Measurements from ENCODE around the gene PAK6.

PAK6 gene

GRCh38 chr15:40254452-40254851 is 15.6 kb downstream of the PAK6 start:
- Histone ChIP-seq H3K4me3 (no peak overlapping the region), H3K9me3 (no peaks in the 10 kb centered on the region), H3K4me1 (peaks cover 8% of the 10 kb centered on the region), H3K27me3 (ENCODE audit: low read depth) (no peaks in the 10 kb centered on the region), H3K36me3 (replicated peaks) (no peaks in the 10 kb centered on the region)
- in situ Hi-C loops (cut with MboI; ENCODE audit: low sequenced_read_pairs): loop anchor here (25.0 kb wide), 1 partner anchor 467 kb away; the partner anchor contains the start of gene FSIP1
- DNase-seq (ENCODE audit: low spot score in 2 of 2): no peak

- in situ Hi-C loops (cut with MboI; ENCODE audit: low sequenced_read_pairs): loop anchor here (25.0 kb wide), 1 partner anchor 468 kb away; the partner anchor contains the start of gene FSIP1
- no peak for DNase-seq (ENCODE audit: low spot score in 2 of 2)
- Histone ChIP-seq H3K9me3 (no peaks in the 10 kb centered on the region), H3K36me3 (replicated peaks) (no peaks in the 10 kb centered on the region), H3K4me1 (peaks cover 8% of the 10 kb centered on the region), H3K27me3 (ENCODE audit: low read depth) (no peaks in the 10 kb centered on the region), H3K4me3 (no peak overlapping the region)
These were observed 16.2 kb downstream of the PAK6 start for GRCh38 chr15:40255033-40255432.

GRCh38 chr15:40256638-40257235 is 17.9 kb downstream of the PAK6 start:
- peaks cover 8% of the 10 kb centered on the region for H3K4me1 ChIP-seq
- H3K9me3 ChIP-seq: no peaks in the 10 kb centered on the region
- no peak overlapping the region for H3K4me3 ChIP-seq
- H3K36me3 ChIP-seq (replicated peaks): no peaks in the 10 kb centered on the region
- no peak for DNase-seq (ENCODE audit: low spot score in 2 of 2)
- in situ Hi-C loops (cut with MboI; ENCODE audit: low sequenced_read_pairs): loop anchor here (25.0 kb wide), 1 partner anchor 469 kb away; the partner anchor contains the start of gene FSIP1
- no peaks in the 10 kb centered on the region for H3K27me3 ChIP-seq (ENCODE audit: low read depth)

- DNase-seq (ENCODE audit: low spot score in 2 of 2): no peak
These were observed 19.0 kb downstream of the PAK6 start for GRCh38 chr15:40257656-40258450.

GRCh38 chr15:40258544-40258943 is 19.7 kb downstream of the PAK6 start:
- Histone ChIP-seq H3K9me3 (no peaks in the 10 kb centered on the region), H3K36me3 (replicated peaks) (no peaks in the 10 kb centered on the region), H3K4me1 (no peaks in the 10 kb centered on the region), H3K27me3 (ENCODE audit: low read depth) (no peaks in the 10 kb centered on the region), H3K4me3 (no peak overlapping the region)
- no peak for DNase-seq (ENCODE audit: low spot score in 2 of 2)
- in situ Hi-C loops (cut with MboI; ENCODE audit: low sequenced_read_pairs): loop anchor here (25.0 kb wide), 1 partner anchor 471 kb away; the partner anchor contains the start of gene FSIP1

More at GRCh38 chr15:40257656-40258450, 19.0 kb downstream of the PAK6 start:
- no peaks in the 10 kb centered on the region for H3K9me3 ChIP-seq
- H3K4me3 ChIP-seq: no peak overlapping the region
- no peaks in the 10 kb centered on the region for H3K27me3 ChIP-seq (ENCODE audit: low read depth)
- peaks cover 5% of the 10 kb centered on the region for H3K4me1 ChIP-seq
- H3K36me3 ChIP-seq (replicated peaks): no peaks in the 10 kb centered on the region
- in situ Hi-C loops (cut with MboI; ENCODE audit: low sequenced_read_pairs): loop anchor here (25.0 kb wide), 1 partner anchor 471 kb away; the partner anchor contains the start of gene FSIP1

- no peak overlapping the region for H3K4me3 ChIP-seq
- no peak for DNase-seq (ENCODE audit: low spot score in 2 of 2)
- no peaks in the 10 kb centered on the region for H3K4me1 ChIP-seq
- no peaks in the 10 kb centered on the region for H3K27me3 ChIP-seq (ENCODE audit: low read depth)
- no peaks in the 10 kb centered on the region for H3K9me3 ChIP-seq
- H3K36me3 ChIP-seq (replicated peaks): no peaks in the 10 kb centered on the region
- in situ Hi-C loops (cut with MboI; ENCODE audit: low sequenced_read_pairs): loop anchor here (25.0 kb wide), 1 partner anchor 472 kb away; the partner anchor contains the start of gene FSIP1
These were observed 20.2 kb downstream of the PAK6 start for GRCh38 chr15:40259021-40259420.

- no peaks in the 10 kb centered on the region for H3K36me3 ChIP-seq (replicated peaks)
- DNase-seq (ENCODE audit: low spot score in 2 of 2): no peak
- in situ Hi-C loops (cut with MboI; ENCODE audit: low sequenced_read_pairs): loop anchor here (25.0 kb wide), 1 partner anchor 476 kb away; the partner anchor contains the start of gene FSIP1
These were observed 24.3 kb downstream of the PAK6 start for GRCh38 chr15:40263024-40263754.

GRCh38 chr15:40264321-40265153 is 25.7 kb downstream of the PAK6 start:
- no peak overlapping the region for H3K4me3 ChIP-seq
- in situ Hi-C loops (cut with MboI; ENCODE audit: low sequenced_read_pairs): loop anchor here (25.0 kb wide), 1 partner anchor 477 kb away; the partner anchor contains the start of gene FSIP1
- H3K4me1 ChIP-seq: no peaks in the 10 kb centered on the region
- H3K27me3 ChIP-seq (ENCODE audit: low read depth): no peaks in the 10 kb centered on the region
- DNase-seq (ENCODE audit: low spot score in 2 of 2): no peak
- no peaks in the 10 kb centered on the region for H3K36me3 ChIP-seq (replicated peaks)
- no peaks in the 10 kb centered on the region for H3K9me3 ChIP-seq

More at GRCh38 chr15:40263024-40263754, 24.3 kb downstream of the PAK6 start:
- Histone ChIP-seq H3K4me3 (no peak overlapping the region), H3K9me3 (no peaks in the 10 kb centered on the region), H3K4me1 (no peaks in the 10 kb centered on the region), H3K27me3 (ENCODE audit: low read depth) (no peaks in the 10 kb centered on the region)

- Histone ChIP-seq H3K4me1 (no peaks in the 10 kb centered on the region), H3K36me3 (replicated peaks) (no peaks in the 10 kb centered on the region), H3K27me3 (ENCODE audit: low read depth) (no peaks in the 10 kb centered on the region), H3K4me3 (no peak overlapping the region), H3K9me3 (no peaks in the 10 kb centered on the region)
- in situ Hi-C loops (cut with MboI; ENCODE audit: low sequenced_read_pairs): loop anchor here (25.0 kb wide), 1 partner anchor 478 kb away; the partner anchor contains the start of gene FSIP1
- no peak for DNase-seq (ENCODE audit: low spot score in 2 of 2)
These were observed 26.5 kb downstream of the PAK6 start for GRCh38 chr15:40265355-40265754.

- DNase-seq (ENCODE audit: low spot score in 2 of 2): no peak
- no peaks in the 10 kb centered on the region for H3K27me3 ChIP-seq (ENCODE audit: low read depth)
- in situ Hi-C loops (cut with MboI; ENCODE audit: low sequenced_read_pairs): loop anchor here (25.0 kb wide), 1 partner anchor 479 kb away; the partner anchor contains the start of gene FSIP1
- H3K36me3 ChIP-seq (replicated peaks): no peaks in the 10 kb centered on the region
- no peaks in the 10 kb centered on the region for H3K9me3 ChIP-seq
- H3K4me3 ChIP-seq: no peak overlapping the region
- no peaks in the 10 kb centered on the region for H3K4me1 ChIP-seq
These were observed 27.0 kb downstream of the PAK6 start for GRCh38 chr15:40265875-40266274.

GRCh38 chr15:40266828-40267304 is 28.0 kb downstream of the PAK6 start:
- H3K4me1 ChIP-seq: no peaks in the 10 kb centered on the region
- H3K27me3 ChIP-seq (ENCODE audit: low read depth): no peaks in the 10 kb centered on the region
- no peaks in the 10 kb centered on the region for H3K9me3 ChIP-seq
- no peak overlapping the region for H3K4me3 ChIP-seq
- H3K36me3 ChIP-seq (replicated peaks): no peaks in the 10 kb centered on the region
- no peak for DNase-seq (ENCODE audit: low spot score in 2 of 2)
- in situ Hi-C loops (cut with MboI; ENCODE audit: low sequenced_read_pairs): loop anchor here (25.0 kb wide), 1 partner anchor 480 kb away; the partner anchor contains the start of gene FSIP1

- in situ Hi-C loops (cut with MboI; ENCODE audit: low sequenced_read_pairs): loop anchor here (25.0 kb wide), 1 partner anchor 480 kb away; the partner anchor contains the start of gene FSIP1
- H3K9me3 ChIP-seq: no peaks in the 10 kb centered on the region
These were observed 28.8 kb downstream of the PAK6 start for GRCh38 chr15:40267670-40268069.

More at GRCh38 chr15:40267670-40268069, 28.8 kb downstream of the PAK6 start:
- DNase-seq (ENCODE audit: low spot score in 2 of 2): no peak
- no peaks in the 10 kb centered on the region for H3K4me1 ChIP-seq
- H3K27me3 ChIP-seq (ENCODE audit: low read depth): no peaks in the 10 kb centered on the region
- no peak overlapping the region for H3K4me3 ChIP-seq
- H3K36me3 ChIP-seq (replicated peaks): no peaks in the 10 kb centered on the region
